Astrocyte of the cerebellum (primary cell): ENCODE measurements around the gene FAM227B.

ENCODE experiments used
- DNase-seq: peaks from one replicate; pipeline ENCODE4 v3.0.0-alpha.2; 2011; ENCODE audit warnings: low read depth
- H3K4me3 ChIP-seq: 2 replicates; pipeline ENCODE4 v1.5.1; 2011; ENCODE audit warnings: mild to moderate bottlenecking, low read depth, low read length, moderate library complexity
- CTCF ChIP-seq: IDR thresholded peaks from 2 replicates; pipeline ENCODE4 v1.5.1; 2012; ENCODE audit warnings: low read length, low read depth, moderate library complexity, mild to moderate bottlenecking; ENCODE audit errors: missing control alignments
- in situ Hi-C: cut with HindIII; loops from 2 replicates; pipeline ENCODE4 v1.10.0; 2017; ENCODE audit warnings: low sequenced_read_pairs

Gene FAM227B

GRCh38 chr15:49466119-49466518 lies 154.5 kb downstream of the FAM227B start:
- no peak for DNase-seq
- in situ Hi-C loops: no loop called here
- no peak overlapping the region for H3K4me3 ChIP-seq
- TF ChIP-seq CTCF: no peak

- DNase-seq: no peak
- in situ Hi-C loops: no loop called here
- TF ChIP-seq CTCF: no peak
- no peak overlapping the region for H3K4me3 ChIP-seq
Measured at GRCh38 chr15:49464522-49464921, 156.1 kb downstream of the FAM227B start.

DNA sequence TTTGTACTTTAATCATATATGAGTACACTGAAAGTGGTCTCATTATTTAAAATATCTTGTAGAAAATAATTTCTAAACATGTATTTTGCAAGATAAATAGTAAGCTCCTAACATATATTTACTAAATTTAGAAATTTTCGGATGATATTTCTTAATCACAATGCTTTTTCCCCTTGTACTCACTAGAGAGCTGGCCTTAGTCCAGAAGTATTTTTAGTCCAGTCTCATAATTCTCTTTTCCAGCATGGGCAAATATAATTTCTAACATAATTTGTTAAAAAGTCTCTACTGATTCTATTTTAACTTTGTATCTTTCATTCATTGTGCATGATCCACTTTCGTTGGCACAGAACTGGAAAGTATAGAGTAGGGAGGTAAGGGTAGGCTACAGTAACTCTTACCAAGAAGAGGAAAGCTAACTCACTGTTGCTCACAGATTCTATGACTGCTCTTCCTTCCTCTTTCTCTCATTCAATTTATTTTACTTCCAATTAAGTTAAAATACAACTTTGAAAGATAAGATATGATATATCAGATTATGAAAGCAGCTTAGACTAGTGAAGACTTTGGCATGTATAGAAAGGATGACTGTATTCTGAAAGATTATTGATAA lies 158.3 kb downstream of the FAM227B start:
- DNase-seq: no peak
- in situ Hi-C loops: no loop called here
- no peak for TF ChIP-seq CTCF
- no peak overlapping the region for H3K4me3 ChIP-seq

DNA sequence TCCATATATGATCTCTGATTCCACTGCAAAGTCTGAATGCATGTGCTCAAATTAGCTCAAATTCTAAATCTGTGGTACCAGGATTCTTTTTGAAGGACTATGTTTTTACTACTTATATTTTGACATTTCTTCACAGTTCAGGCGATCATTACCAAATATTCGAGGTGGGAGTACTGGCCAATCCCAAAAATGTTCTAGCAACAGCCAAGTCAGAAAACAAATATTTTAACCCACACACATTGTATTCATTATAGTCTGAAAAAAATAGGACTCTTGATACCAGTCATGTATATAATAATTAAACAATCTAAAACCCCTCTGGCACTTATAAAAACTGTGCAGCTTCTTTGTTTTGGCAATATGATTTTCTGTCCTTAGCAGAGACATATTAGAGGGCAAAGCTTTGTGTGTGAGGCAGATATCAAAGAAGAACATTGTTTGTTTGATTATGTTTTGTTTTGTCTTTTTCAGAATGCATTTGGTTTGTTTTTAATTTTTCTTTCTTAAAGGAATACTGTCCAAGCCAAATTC lies 160.1 kb downstream of the FAM227B start:
- no peak for DNase-seq
- TF ChIP-seq CTCF: no peak
- in situ Hi-C loops: no loop called here
- H3K4me3 ChIP-seq: no peak overlapping the region

GRCh38 chr15:49458145-49458544 lies 162.5 kb downstream of the FAM227B start:
- TF ChIP-seq CTCF: no peak
- no peak overlapping the region for H3K4me3 ChIP-seq
- in situ Hi-C loops: no loop called here
- no peak for DNase-seq

- in situ Hi-C loops: no loop called here
- no peak for TF ChIP-seq CTCF
- no peak for DNase-seq
- H3K4me3 ChIP-seq: no peak overlapping the region
Measured at GRCh38 chr15:49456166-49456565, 164.5 kb downstream of the FAM227B start.
